Osteocyte (in vitro differentiated cells): ENCODE measurements around the gene OPCML. TPM values are rescaled to one million over a fixed set of nuclear protein-coding genes. Genes with fewer than 3 reads are reported as not detected.

Experiments used
- DNase-seq: peaks from one replicate; pipeline ENCODE4 v3.0.0; 2021; ENCODE audit warnings: mixed read lengths; ENCODE audit not compliant: unreplicated experiment; ENCODE audit errors: extremely low spot score
- H3K27ac Mint-ChIP-seq: one replicate; pipeline ENCODE4 v1.8.0; 2021; ENCODE audit warnings: mild to moderate bottlenecking, mixed read lengths; ENCODE audit not compliant: unreplicated experiment
- H3K27me3 Mint-ChIP-seq: one replicate; pipeline ENCODE4 v1.8.0; 2021; ENCODE audit warnings: mixed read lengths; ENCODE audit not compliant: unreplicated experiment
- H3K36me3 Mint-ChIP-seq: one replicate; pipeline ENCODE4 v1.8.0; 2021; ENCODE audit warnings: mixed read lengths; ENCODE audit not compliant: unreplicated experiment
- H3K4me1 Mint-ChIP-seq: one replicate; pipeline ENCODE4 v1.8.0; 2021; ENCODE audit warnings: mixed read lengths; ENCODE audit not compliant: unreplicated experiment
- H3K4me3 Mint-ChIP-seq: one replicate; pipeline ENCODE4 v1.8.0; 2021; ENCODE audit warnings: mild to moderate bottlenecking, moderate library complexity, mixed read lengths; ENCODE audit not compliant: unreplicated experiment
- H3K9me3 Mint-ChIP-seq: one replicate; pipeline ENCODE4 v1.8.0; 2021; ENCODE audit warnings: mixed read lengths; ENCODE audit not compliant: unreplicated experiment
- CTCF ChIP-seq: fragments of 200-600 bp; sonication (generic); IDR thresholded peaks from 2 replicates; pipeline ENCODE4 v1.5.0; 2021; ENCODE audit warnings: antibody characterized with exemption, mild to moderate bottlenecking, moderate library complexity
- total RNA-seq: library from RNA; stranded (reverse); gene quantifications from 2 replicates; pipeline ENCODE4 v1.2.1, GENCODE V29; 2021

OPCML gene
- total RNA-seq, 1 donor from 2014 or later = 0.11 TPM

- no peak for DNase-seq
- Mint-ChIP-seq H3K27me3 (no peaks in the 10 kb centered on the region), H3K9me3 (no peaks in the 10 kb centered on the region), H3K27ac (no peak overlapping the region), H3K36me3 (no peaks in the 10 kb centered on the region), H3K4me1 (no peaks in the 10 kb centered on the region), H3K4me3 (no peak overlapping the region)
- TF ChIP-seq CTCF = no peak
These were observed 261.1 kb downstream of the OPCML start for GRCh38 chr11:133271206-133271605.

GRCh38 chr11:133269267-133269666 is 263.0 kb downstream of the OPCML start:
- Mint-ChIP-seq H3K9me3 (peaks cover 3% of the 10 kb centered on the region), H3K36me3 (no peaks in the 10 kb centered on the region), H3K27ac (no peak overlapping the region), H3K4me3 (no peak overlapping the region), H3K4me1 (no peaks in the 10 kb centered on the region), H3K27me3 (no peaks in the 10 kb centered on the region)
- no peak for TF ChIP-seq CTCF
- DNase-seq = no peak

DNA sequence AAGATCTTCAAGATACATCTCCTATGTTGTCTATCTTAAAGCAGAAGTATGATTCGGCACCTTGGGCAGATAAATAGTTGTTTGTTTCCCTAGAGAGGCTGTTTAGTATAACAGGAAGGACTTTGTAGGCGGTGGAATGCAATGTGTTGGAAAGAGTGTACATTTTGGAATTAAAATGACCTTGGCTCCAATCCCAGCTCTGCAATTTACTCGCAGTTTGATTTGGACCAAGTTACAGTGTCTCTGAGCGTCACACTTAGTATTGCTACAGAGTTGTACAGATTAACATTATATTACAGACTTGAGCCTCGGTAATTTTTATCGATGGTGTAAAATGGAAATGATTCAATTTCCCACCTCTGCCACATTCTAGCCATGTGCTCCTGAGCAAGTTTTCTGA is 265.3 kb downstream of the OPCML start:
- TF ChIP-seq CTCF = no peak
- H3K9me3 Mint-ChIP-seq = peaks cover 3% of the 10 kb centered on the region
- no peak for DNase-seq
- no peaks in the 10 kb centered on the region for H3K36me3 Mint-ChIP-seq
- H3K27me3 Mint-ChIP-seq = no peaks in the 10 kb centered on the region
- H3K4me3 Mint-ChIP-seq = no peak overlapping the region
- no peaks in the 10 kb centered on the region for H3K4me1 Mint-ChIP-seq
- H3K27ac Mint-ChIP-seq = no peak overlapping the region

GRCh38 chr11:133265530-133266035 is 266.7 kb downstream of the OPCML start:
- Mint-ChIP-seq H3K27me3 (no peaks in the 10 kb centered on the region), H3K4me3 (no peak overlapping the region), H3K4me1 (no peaks in the 10 kb centered on the region), H3K9me3 (peaks cover 3% of the 10 kb centered on the region), H3K36me3 (no peaks in the 10 kb centered on the region), H3K27ac (no peak overlapping the region)
- no peak for TF ChIP-seq CTCF
- DNase-seq = no peak

DNA sequence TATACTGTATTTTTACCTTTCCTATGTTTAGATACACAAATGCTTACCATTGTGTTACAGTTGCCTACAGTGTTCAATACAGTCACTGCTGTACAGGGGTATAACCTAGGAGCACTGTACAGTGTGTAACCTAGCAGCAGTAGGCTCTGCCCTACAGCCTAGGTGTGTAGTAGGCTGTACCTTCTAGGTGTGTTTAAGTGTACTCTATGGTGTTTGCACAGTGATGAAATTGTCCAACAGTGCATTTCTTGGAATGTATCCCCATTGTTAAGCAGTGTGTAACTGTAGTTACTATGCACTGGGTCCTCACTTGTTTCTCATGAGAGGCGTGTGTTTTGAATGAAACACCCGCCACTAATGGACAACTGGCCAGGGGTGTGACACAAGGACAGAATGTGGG is 269.0 kb downstream of the OPCML start:
- DNase-seq = no peak
- no peak overlapping the region for H3K4me3 Mint-ChIP-seq
- H3K36me3 Mint-ChIP-seq = no peaks in the 10 kb centered on the region
- no peak overlapping the region for H3K27ac Mint-ChIP-seq
- H3K27me3 Mint-ChIP-seq = no peaks in the 10 kb centered on the region
- no peaks in the 10 kb centered on the region for H3K4me1 Mint-ChIP-seq
- TF ChIP-seq CTCF = no peak
- peaks cover 3% of the 10 kb centered on the region for H3K9me3 Mint-ChIP-seq
